A549 (cell line): ENCODE measurements around the gene PNPLA3. TPM values are rescaled to one million over a fixed set of nuclear protein-coding genes. Genes with fewer than 3 reads are reported as not detected.

ENCODE experiments used
- ATAC-seq, 2 experiments: fragments of 200-7000 bp in 1 of 2; fragments of >200 bp in 1 of 2; cut with Nextera tagmentation in 1 of 2; cut with Tn5 transposase in 1 of 2; 3 replicates each; pipeline versions ENCODE4 v1.8.0 to v1.9.1; 2018 to 2020; ENCODE audit warnings: mild to moderate bottlenecking in 1 of 2, moderate library complexity in 1 of 2
- CTCF ChIA-PET: fragments of 300-600 bp; sonication (Branson Sonifier 250); formaldehyde crosslinking; extraction: SDS; loops from one replicate; lab custom pipeline; 2021; ENCODE audit warnings: antibody characterized with exemption, inconsistent platforms; lab: Yijun Ruan, JAX
- POLR2A ChIA-PET: fragments of 350-600 bp; formaldehyde crosslinking; extraction: SDS; loops from one replicate; lab custom pipeline; 2021; ENCODE audit warnings: antibody characterized with exemption, inconsistent platforms; lab: Yijun Ruan, JAX
- DNase-seq, 2 experiments: peaks; one replicate each; pipeline versions ENCODE4 v3.0.0 to v3.0.0-alpha.2; 2011 to 2016; ENCODE audit warnings: low read depth in 1 of 2, low spot score in 1 of 2
- FAIRE-seq: peaks from 2 replicates; lab custom pipeline; 2011; peaks lifted over from hg19 to GRCh38; lab: Jason Lieb, UNC
- H3K27ac ChIP-seq, 2 experiments: fragments of >200 bp; sonication (Bioruptor Twin); formaldehyde crosslinking; 3 replicates each; pipeline ENCODE4 v1.5.1; 2016 to 2017
- H3K4me1 ChIP-seq: fragments of >200 bp; sonication (Bioruptor Twin); formaldehyde crosslinking; 3 replicates; pipeline ENCODE4 v1.6.1; 2016
- H3K4me2 ChIP-seq: fragments of >200 bp; sonication (Bioruptor Twin); formaldehyde crosslinking; 3 replicates; pipeline ENCODE4 v1.6.1; 2016
- H3K4me3 ChIP-seq: fragments of >200 bp; sonication (Bioruptor Twin); formaldehyde crosslinking; 3 replicates; pipeline ENCODE4 v1.5.1; 2016
- H3K9me3 ChIP-seq: fragments of >200 bp; sonication (Bioruptor Twin); formaldehyde crosslinking; 3 replicates; pipeline ENCODE4 v1.6.1; 2016
- BCL3 ChIP-seq: fragments of >200 bp; sonication (Bioruptor Twin); formaldehyde crosslinking; IDR thresholded peaks from 3 replicates; pipeline ENCODE4 v1.6.1; 2016
- BHLHE40 ChIP-seq: IDR thresholded peaks from 2 replicates; pipeline ENCODE4 v1.6.1; 2012; ENCODE audit warnings: low read depth, low read length, inconsistent platforms
- CEBPB ChIP-seq, 2 experiments: fragments of >200 bp in 1 of 2; sonication (Bioruptor Twin) in 1 of 2; formaldehyde crosslinking in 1 of 2; IDR thresholded peaks; 2 replicates each; pipeline ENCODE4 v1.6.1; 2012 to 2016
- CHD4 ChIP-seq: fragments of 200-600 bp; sonication (generic); IDR thresholded peaks from 2 replicates; pipeline ENCODE4 v1.6.1; 2016; ENCODE audit warnings: antibody characterized with exemption, mild to moderate bottlenecking, borderline replicate concordance
- EHMT2 ChIP-seq: fragments of 200-600 bp; sonication (generic); IDR thresholded peaks from 2 replicates; pipeline ENCODE4 v1.6.1; 2016; ENCODE audit warnings: antibody characterized with exemption, low read depth, mild to moderate bottlenecking, moderate library complexity
- ESRRA ChIP-seq: fragments of 150-350 bp; IDR thresholded peaks from 2 replicates; pipeline ENCODE4 v1.6.1; 2014; ENCODE audit warnings: mild to moderate bottlenecking, low read length, borderline replicate concordance
- FOSB ChIP-seq: fragments of 250-450 bp; sonication (Bioruptor Pico); IDR thresholded peaks from 2 replicates; pipeline ENCODE4 v1.5.0; 2020; ENCODE audit warnings: mild to moderate bottlenecking, moderate library complexity
- FOSL2 ChIP-seq, 2 experiments: fragments of 450-650 bp in 1 of 2; fragments of >200 bp in 1 of 2; sonication (Bioruptor Twin) in 1 of 2; formaldehyde crosslinking; IDR thresholded peaks; 2 replicates each; pipeline versions ENCODE4 v1.5.0 to v1.6.1; 2016 to 2020; ENCODE audit warnings: mild to moderate bottlenecking in 1 of 2, moderate library complexity in 1 of 2
- GATA3 ChIP-seq: IDR thresholded peaks from 2 replicates; pipeline ENCODE4 v1.6.1; 2012; ENCODE audit warnings: borderline replicate concordance
- HMGXB4 ChIP-seq: fragments of 250-450 bp; sonication (Bioruptor Pico); IDR thresholded peaks from 2 replicates; pipeline ENCODE4 v1.5.0; 2021; ENCODE audit warnings: mild to moderate bottlenecking, moderate library complexity, borderline replicate concordance
- HOXA7 ChIP-seq: fragments of 250-450 bp; sonication (Bioruptor Pico); IDR thresholded peaks from 2 replicates; pipeline ENCODE4 v1.5.0; 2020; ENCODE audit warnings: mild to moderate bottlenecking, moderate library complexity
- HOXB13 ChIP-seq: fragments of 250-450 bp; sonication (Bioruptor Pico); IDR thresholded peaks from 2 replicates; pipeline ENCODE4 v1.5.0; 2020; ENCODE audit warnings: low read depth, mild to moderate bottlenecking, moderate library complexity
- HOXB5 ChIP-seq: fragments of 250-450 bp; sonication (Bioruptor Pico); IDR thresholded peaks from 2 replicates; pipeline ENCODE4 v1.5.0; 2020; ENCODE audit warnings: mild to moderate bottlenecking, moderate library complexity
- JUN ChIP-seq, 2 experiments: fragments of >200 bp; sonication (Bioruptor Twin); formaldehyde crosslinking; IDR thresholded peaks; 2 replicates in 1 of 2; 3 replicates in 1 of 2; pipeline ENCODE4 v1.6.1; 2016 to 2017
- KDM5A ChIP-seq: fragments of 200-600 bp; sonication (generic); IDR thresholded peaks from 2 replicates; pipeline ENCODE4 v1.6.1; 2016; ENCODE audit warnings: antibody characterized with exemption, mild to moderate bottlenecking
- MAFK ChIP-seq: fragments of 450-650 bp; IDR thresholded peaks from 2 replicates; pipeline ENCODE4 v1.6.1; 2014; ENCODE audit not compliant: partially characterized antibody
- MAX ChIP-seq: IDR thresholded peaks from 2 replicates; pipeline ENCODE4 v1.6.1; 2012
- NPAS2 ChIP-seq: fragments of 250-450 bp; sonication (Bioruptor Pico); IDR thresholded peaks from 2 replicates; pipeline ENCODE4 v1.8.0; 2022; ENCODE audit warnings: mild to moderate bottlenecking, moderate library complexity, borderline replicate concordance
- PHF8 ChIP-seq: fragments of 200-600 bp; sonication (generic); IDR thresholded peaks from 2 replicates; pipeline ENCODE4 v1.6.1; 2016; ENCODE audit warnings: low read depth, mild to moderate bottlenecking, antibody characterized with exemption, moderate library complexity, borderline replicate concordance
- POLR2AphosphoS2 ChIP-seq: conservative IDR thresholded peaks from 2 replicates; pipeline ENCODE4 v1.6.1; 2012; ENCODE audit warnings: low read length, improper control_type of control experiment, inconsistent platforms
- RAD21 ChIP-seq, 2 experiments: fragments of >200 bp in 1 of 2; sonication (Bioruptor Twin) in 1 of 2; formaldehyde crosslinking in 1 of 2; IDR thresholded peaks in 1 of 2; conservative IDR thresholded peaks in 1 of 2; 2 replicates in 1 of 2; 3 replicates in 1 of 2; pipeline ENCODE4 v1.6.1; 2012 to 2018; ENCODE audit warnings: inconsistent platforms in 1 of 2
- RFX5 ChIP-seq: fragments of 450-650 bp; IDR thresholded peaks from 2 replicates; pipeline ENCODE4 v1.7.1; 2014; ENCODE audit warnings: antibody characterized with exemption, mild to moderate bottlenecking, moderate library complexity
- SMC3 ChIP-seq: fragments of >200 bp; sonication (Bioruptor Twin); formaldehyde crosslinking; IDR thresholded peaks from 3 replicates; pipeline ENCODE4 v1.6.1; 2018; ENCODE audit warnings: inconsistent platforms
- SREBF2 ChIP-seq: fragments of 450-650 bp; IDR thresholded peaks from 2 replicates; pipeline ENCODE4 v1.6.1; 2014; ENCODE audit warnings: mild to moderate bottlenecking, moderate library complexity
- TFCP2L1 ChIP-seq: fragments of 250-450 bp; sonication (Bioruptor Pico); IDR thresholded peaks from 2 replicates; pipeline ENCODE4 v1.5.0; 2021; ENCODE audit warnings: mild to moderate bottlenecking
- USF2 ChIP-seq: fragments of 450-650 bp; IDR thresholded peaks from 2 replicates; pipeline ENCODE4 v1.6.1; 2014; ENCODE audit warnings: antibody characterized with exemption
- ZNF302 ChIP-seq: fragments of 250-450 bp; sonication (Bioruptor Pico); IDR thresholded peaks from 2 replicates; pipeline ENCODE4 v1.9.0; 2021; ENCODE audit warnings: inconsistent platforms, mild to moderate bottlenecking, moderate library complexity
- WGBS: methylation state at CpG from one replicate; pipeline ENCODE4 v1.1.6; 2017; ENCODE audit errors: missing lambda C conversion rate; 5-methylcytosine and 5-hydroxymethylcytosine counted together
- polyA plus RNA-seq, 4 experiments: library from polyadenylated mRNA; depleted of rRNA in 3 of 4; stranded (reverse); fragments of >200 nt; fragmentation: RNase III in 1 of 4; extraction: RNeasy Plus Mini Kit Qiagen cat#74134 plus additional on column Dnase treatment in 1 of 4; gene quantifications; 2 replicates in 3 of 4; 3 replicates in 1 of 4; pipeline ENCODE4 v1.2.3, GENCODE V29; 2011 to 2017
- TF ChIP-seq, protein P1 (sequence below): fragments of >200 bp; sonication (Bioruptor Twin); formaldehyde crosslinking; IDR thresholded peaks from 2 replicates; pipeline ENCODE4 v1.6.1; 2016
- TF ChIP-seq, protein P2 (sequence below): IDR thresholded peaks from 2 replicates; pipeline ENCODE4 v1.6.1; 2012; ENCODE audit warnings: low read depth, borderline replicate concordance

PNPLA3 gene
- polyA plus RNA-seq, 2 of the 4 experiments (the other 2 are of a cell fraction) = 1.3 to 1.8 TPM

DNA sequence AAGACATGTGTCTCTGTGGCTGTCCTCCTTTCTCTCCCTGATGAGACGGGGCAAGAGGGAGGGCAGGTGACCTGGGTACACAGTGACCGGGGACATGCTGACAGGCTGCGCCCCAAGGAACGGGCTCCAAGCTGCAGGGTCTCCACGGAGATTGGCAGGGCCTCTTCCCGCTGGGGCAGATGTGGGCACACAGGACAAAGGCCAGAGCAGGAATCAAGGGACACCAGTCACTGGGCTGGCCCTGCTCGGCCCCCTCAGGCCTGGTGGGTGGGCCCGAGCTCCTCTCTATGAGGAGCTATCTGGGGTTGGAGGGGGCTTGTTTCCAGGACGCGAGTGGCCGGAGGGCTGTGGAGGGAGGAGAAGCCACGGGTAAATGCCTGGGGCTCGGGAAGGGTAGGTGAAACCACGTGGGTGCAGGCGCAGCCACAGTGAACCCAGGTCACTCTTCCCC, 43.0 kb upstream of the PNPLA3 start:
- DNase-seq (no peak), ATAC-seq (no peak), FAIRE-seq (no peak)
- 77% methylated on average over 5 of the region's 15 CpGs for WGBS
- no peaks in the 10 kb centered on the region for H3K9me3 ChIP-seq
- H3K4me2 ChIP-seq = no peak overlapping the region
- ChIA-PET CTCF (interaction anchor here (3.3 kb wide), 1 partner anchor 65 kb away, joined by 20 read pairs; no protein-coding TSS in a partner anchor), POLR2A (no interaction called here)
- no peaks in the 10 kb centered on the region for H3K4me1 ChIP-seq
- H3K4me3 ChIP-seq = no peak overlapping the region
- no peak for TF ChIP-seq FOSB (CRISPR knock-in tag)
- no peak for TF ChIP-seq KDM5A
- TF ChIP-seq NPAS2 = no peak
- TF ChIP-seq RAD21 (conservative IDR thresholded peaks at IDR 0.05 in 1 of 2, IDR thresholded peaks at IDR 0.05 in 1 of 2) = no peak
- TF ChIP-seq POLR2AphosphoS2 = no peak
- TF ChIP-seq HOXA7 = no peak
- TF ChIP-seq BHLHE40 = no peak
- TF ChIP-seq HOXB5 = no peak
- no peak for TF ChIP-seq HMGXB4 (CRISPR knock-in tag)
- no peak for TF ChIP-seq EHMT2
- TF ChIP-seq, protein P1, sequence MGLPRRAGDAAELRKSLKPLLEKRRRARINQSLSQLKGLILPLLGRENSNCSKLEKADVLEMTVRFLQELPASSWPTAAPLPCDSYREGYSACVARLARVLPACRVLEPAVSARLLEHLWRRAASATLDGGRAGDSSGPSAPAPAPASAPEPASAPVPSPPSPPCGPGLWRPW = no peak
- TF ChIP-seq CEBPB (IDR thresholded peaks at IDR 0.05) = no peak
- no peak for TF ChIP-seq MAX
- no peak for TF ChIP-seq SMC3
- TF ChIP-seq GATA3 = no peak
- no peak for TF ChIP-seq USF2
- TF ChIP-seq PHF8 = no peak
- TF ChIP-seq RFX5 = no peak
- TF ChIP-seq TFCP2L1 = no peak
- no peak for TF ChIP-seq FOSL2 (IDR thresholded peaks at IDR 0.05)
- TF ChIP-seq FOSL2 (CRISPR knock-in tag; IDR thresholded peaks at IDR 0.05) = no peak
- H3K27ac ChIP-seq = no peak overlapping the region

DNA sequence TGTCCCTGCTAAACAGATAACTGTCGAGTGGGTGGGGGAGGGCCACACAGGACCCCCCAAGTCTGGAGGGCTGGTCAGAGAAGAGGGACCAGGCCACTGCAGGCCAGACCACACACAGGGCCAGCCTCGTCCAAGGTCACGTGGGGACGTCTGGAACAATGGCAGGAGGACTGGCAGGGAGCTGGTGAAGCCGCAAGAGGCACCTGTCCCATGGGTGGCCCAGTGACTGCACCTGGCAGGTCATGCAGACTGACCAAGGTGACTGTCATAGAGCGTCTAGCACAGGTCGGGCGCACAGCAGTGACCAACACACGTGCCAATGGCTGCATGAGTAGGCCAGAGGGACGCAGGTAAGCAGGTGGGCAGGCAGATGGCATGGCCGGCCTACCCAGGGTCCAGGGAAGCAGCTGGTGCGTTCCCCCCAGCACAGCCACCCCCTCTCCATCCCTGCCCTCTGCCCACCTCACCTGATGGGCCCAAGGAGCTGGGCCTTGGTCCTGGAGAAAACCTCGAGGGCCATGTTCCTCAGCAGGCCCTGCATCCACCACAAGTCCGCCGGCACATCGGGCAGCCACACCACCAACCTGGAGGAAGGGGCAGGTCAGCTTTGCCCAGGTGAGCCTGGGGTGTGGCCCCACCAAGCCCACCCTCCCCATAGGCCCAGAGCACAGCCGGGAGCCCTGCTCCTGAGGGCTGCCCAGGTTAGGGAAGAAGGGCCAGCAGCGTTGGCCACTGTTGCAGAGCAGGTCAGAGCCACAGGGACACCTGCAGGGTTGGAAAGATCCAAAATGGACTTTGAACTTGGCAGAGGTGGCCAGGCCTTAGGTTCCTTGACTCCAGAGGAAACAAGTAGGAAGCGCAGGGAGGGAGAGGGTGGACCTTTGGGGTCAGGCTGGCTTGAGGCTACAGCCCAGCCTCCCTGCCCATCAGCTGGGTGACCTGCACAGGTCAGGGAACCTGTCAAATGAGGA, 42.2 kb upstream of the PNPLA3 start:
- H3K4me3 ChIP-seq = no peak overlapping the region
- no peaks in the 10 kb centered on the region for H3K9me3 ChIP-seq
- H3K4me1 ChIP-seq = no peaks in the 10 kb centered on the region
- 69% methylated on average over 9 of the region's 19 CpGs for WGBS
- FAIRE-seq (no peak), DNase-seq (no peak), ATAC-seq (no peak)
- H3K27ac ChIP-seq = no peak overlapping the region
- H3K4me2 ChIP-seq = no peak overlapping the region
- ChIA-PET CTCF (interaction anchor here (0.7 to 6.5 kb wide), 6 partner anchors 19 to 569 kb away, joined by 3 to 97 read pairs (median 6); no protein-coding TSS in a partner anchor), POLR2A (no interaction called here)
- TF ChIP-seq POLR2AphosphoS2 (no peak), JUN (IDR thresholded peaks at IDR 0.05) (no peak), ZNF302 (CRISPR knock-in tag) (no peak), RFX5 (no peak), ESRRA (no peak), MAFK (no peak), HOXB13 (CRISPR knock-in tag) (no peak), SMC3 (no peak), CEBPB (IDR thresholded peaks at IDR 0.05) (no peak), CHD4 (no peak), HOXB5 (no peak), BCL3 (no peak), EHMT2 (no peak), SREBF2 (no peak)
- TF ChIP-seq, protein P2, sequence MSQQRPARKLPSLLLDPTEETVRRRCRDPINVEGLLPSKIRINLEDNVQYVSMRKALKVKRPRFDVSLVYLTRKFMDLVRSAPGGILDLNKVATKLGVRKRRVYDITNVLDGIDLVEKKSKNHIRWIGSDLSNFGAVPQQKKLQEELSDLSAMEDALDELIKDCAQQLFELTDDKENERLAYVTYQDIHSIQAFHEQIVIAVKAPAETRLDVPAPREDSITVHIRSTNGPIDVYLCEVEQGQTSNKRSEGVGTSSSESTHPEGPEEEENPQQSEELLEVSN = no peak
